Measurements from ENCODE around the gene KNG1.
"Not testable (repeated sequence)": the region's sequence is repeated elsewhere in the genome, so short reads cannot be mapped to it uniquely, and the experiment has no call there.

Gene KNG1

GRCh38 chr3:186682812-186683211 is 34.3 kb upstream of the KNG1 start:
- no peak overlapping the region for H3K9ac ChIP-seq (ENCODE audit: low read length)
- H3K4me3 ChIP-seq (ENCODE audit: low read length) = no peak overlapping the region

GRCh38 chr3:186683979-186684378 is 33.2 kb upstream of the KNG1 start:
- no peaks in the 10 kb centered on the region for H3K79me2 ChIP-seq (ENCODE audit: low read length)
- H3K27me3 ChIP-seq (ENCODE audit: low read depth, low read length) = peaks cover 6% of the 10 kb centered on the region; the same call in 1 of the 2 replicates
- H3K9ac ChIP-seq (ENCODE audit: low read length) = no peak overlapping the region
- no peak overlapping the region for H2AFZ ChIP-seq (ENCODE audit: low read depth, low read length)
- no peaks in the 10 kb centered on the region for H4K20me1 ChIP-seq (ENCODE audit: insufficient read depth, low read length)
- H3K4me3 ChIP-seq (ENCODE audit: low read length) = no peak overlapping the region
- H3K4me2 ChIP-seq (ENCODE audit: low read length) = no peak overlapping the region
- H3K9me3 ChIP-seq (ENCODE audit: insufficient read depth, low read length) = no peaks in the 10 kb centered on the region
- H3K36me3 ChIP-seq (replicated peaks; ENCODE audit: low read depth, low read length) = no peaks in the 10 kb centered on the region
- TF ChIP-seq EZH2phosphoT487 (IDR thresholded peaks at IDR 0.05; ENCODE audit: low read depth) = no peak
- TF ChIP-seq CTCF (IDR thresholded peaks at IDR 0.05; ENCODE audit: low read depth, low read length) = no peak
- no peak overlapping the region for H3K27ac ChIP-seq (ENCODE audit: low read length)
- H3K4me1 ChIP-seq (ENCODE audit: low read length) = no peaks in the 10 kb centered on the region

More at GRCh38 chr3:186682812-186683211, 34.3 kb upstream of the KNG1 start:
- H3K27ac ChIP-seq (ENCODE audit: low read length) = no peak overlapping the region
- H3K79me2 ChIP-seq (ENCODE audit: low read length) = no peaks in the 10 kb centered on the region
- H2AFZ ChIP-seq (ENCODE audit: low read depth, low read length) = no peak overlapping the region
- peaks cover 14% of the 10 kb centered on the region; the same call in 1 of the 2 replicates for H3K27me3 ChIP-seq (ENCODE audit: low read depth, low read length)
- TF ChIP-seq CTCF (IDR thresholded peaks at IDR 0.05; ENCODE audit: low read depth, low read length) = no peak
- no peak for TF ChIP-seq EZH2phosphoT487 (IDR thresholded peaks at IDR 0.05; ENCODE audit: low read depth)
- H3K4me2 ChIP-seq (ENCODE audit: low read length) = no peak overlapping the region
- H4K20me1 ChIP-seq (ENCODE audit: insufficient read depth, low read length) = no peaks in the 10 kb centered on the region
- no peaks in the 10 kb centered on the region for H3K9me3 ChIP-seq (ENCODE audit: insufficient read depth, low read length)
- H3K36me3 ChIP-seq (replicated peaks; ENCODE audit: low read depth, low read length) = no peaks in the 10 kb centered on the region
- no peaks in the 10 kb centered on the region for H3K4me1 ChIP-seq (ENCODE audit: low read length)

- not testable (repeated sequence) for H3K9me3 ChIP-seq (ENCODE audit: insufficient read depth, low read length); H3K4me2 ChIP-seq (ENCODE audit: low read length); H3K36me3 ChIP-seq (replicated peaks; ENCODE audit: low read depth, low read length); H4K20me1 ChIP-seq (ENCODE audit: insufficient read depth, low read length); H2AFZ ChIP-seq (ENCODE audit: low read depth, low read length); H3K4me1 ChIP-seq (ENCODE audit: low read length); H3K27me3 ChIP-seq (ENCODE audit: low read depth, low read length); H3K27ac ChIP-seq (ENCODE audit: low read length); H3K9ac ChIP-seq (ENCODE audit: low read length); H3K4me3 ChIP-seq (ENCODE audit: low read length); H3K79me2 ChIP-seq (ENCODE audit: low read length)
Measured at GRCh38 chr3:186686475-186686874, 30.7 kb upstream of the KNG1 start.

GRCh38 chr3:186687120-186687651 is 30.0 kb upstream of the KNG1 start:
- Histone ChIP-seq H3K27me3 (ENCODE audit: low read depth, low read length) (peaks cover 9% of the 10 kb centered on the region), H3K9ac (ENCODE audit: low read length) (no peak overlapping the region)

GRCh38 chr3:186690304-186690703 is 26.9 kb upstream of the KNG1 start:
- H3K9ac ChIP-seq (ENCODE audit: low read length); H3K27ac ChIP-seq (ENCODE audit: low read length); H3K9me3 ChIP-seq (ENCODE audit: insufficient read depth, low read length); H4K20me1 ChIP-seq (ENCODE audit: insufficient read depth, low read length); H3K4me3 ChIP-seq (ENCODE audit: low read length); H3K79me2 ChIP-seq (ENCODE audit: low read length); H2AFZ ChIP-seq (ENCODE audit: low read depth, low read length); H3K36me3 ChIP-seq (replicated peaks; ENCODE audit: low read depth, low read length); H3K4me1 ChIP-seq (ENCODE audit: low read length); H3K4me2 ChIP-seq (ENCODE audit: low read length): not testable (repeated sequence)
- H3K27me3 ChIP-seq (ENCODE audit: low read depth, low read length) = peaks cover 15% of the 10 kb centered on the region

More at GRCh38 chr3:186687120-186687651, 30.0 kb upstream of the KNG1 start:
- H4K20me1 ChIP-seq (ENCODE audit: insufficient read depth, low read length) = no peaks in the 10 kb centered on the region
- TF ChIP-seq EZH2phosphoT487 (IDR thresholded peaks at IDR 0.05; ENCODE audit: low read depth) = no peak
- no peak for TF ChIP-seq CTCF (IDR thresholded peaks at IDR 0.05; ENCODE audit: low read depth, low read length)
- H3K79me2 ChIP-seq (ENCODE audit: low read length) = no peaks in the 10 kb centered on the region
- no peak overlapping the region for H3K4me2 ChIP-seq (ENCODE audit: low read length)
- no peaks in the 10 kb centered on the region for H3K4me1 ChIP-seq (ENCODE audit: low read length)
- H3K9me3 ChIP-seq (ENCODE audit: insufficient read depth, low read length) = no peaks in the 10 kb centered on the region
- H3K36me3 ChIP-seq (replicated peaks; ENCODE audit: low read depth, low read length) = no peaks in the 10 kb centered on the region
- no peak overlapping the region for H2AFZ ChIP-seq (ENCODE audit: low read depth, low read length)
- no peak overlapping the region for H3K4me3 ChIP-seq (ENCODE audit: low read length)
- no peak overlapping the region for H3K27ac ChIP-seq (ENCODE audit: low read length)
